ENCODE data around the gene FBLN1.
"Not testable (repeated sequence)": the region's sequence is repeated elsewhere in the genome, so short reads cannot be mapped to it uniquely, and the experiment has no call there.

Gene FBLN1

GRCh38 chr22:45534339-45535192 lies 31.9 kb downstream of the FBLN1 start:
- DNase-seq = no peak
- TF ChIP-seq GATA1 (IDR thresholded peaks at IDR 0.05; ENCODE audit: low read depth, low read length) (no peak), POLR2A (IDR thresholded peaks at IDR 0.05; ENCODE audit: low read length) (no peak)

GRCh38 chr22:45535290-45535689 lies 32.6 kb downstream of the FBLN1 start:
- TF ChIP-seq GATA1 (IDR thresholded peaks at IDR 0.05; ENCODE audit: low read depth, low read length) = no peak
- TF ChIP-seq POLR2A (IDR thresholded peaks at IDR 0.05; ENCODE audit: low read length) = no peak
- no peak for DNase-seq

- not testable (repeated sequence) for DNase-seq
Observed at GRCh38 chr22:45535835-45536234, 33.2 kb downstream of the FBLN1 start.

GRCh38 chr22:45537734-45538181 lies 35.1 kb downstream of the FBLN1 start:
- TF ChIP-seq POLR2A (IDR thresholded peaks at IDR 0.05; ENCODE audit: low read length) (no peak), GATA1 (IDR thresholded peaks at IDR 0.05; ENCODE audit: low read depth, low read length) (no peak)
- no peak for DNase-seq

- DNase-seq = no peak
- TF ChIP-seq GATA1 (IDR thresholded peaks at IDR 0.05; ENCODE audit: low read depth, low read length) = no peak
Observed at GRCh38 chr22:45538281-45538680, 35.6 kb downstream of the FBLN1 start.

GRCh38 chr22:45540122-45540521 lies 37.4 kb downstream of the FBLN1 start:
- no peak for TF ChIP-seq POLR2A (IDR thresholded peaks at IDR 0.05; ENCODE audit: low read length)
- TF ChIP-seq GATA1 (IDR thresholded peaks at IDR 0.05; ENCODE audit: low read depth, low read length) = no peak
- no peak for DNase-seq

- TF ChIP-seq GATA1 (IDR thresholded peaks at IDR 0.05; ENCODE audit: low read depth, low read length) (no peak), POLR2A (IDR thresholded peaks at IDR 0.05; ENCODE audit: low read length) (no peak)
Observed at GRCh38 chr22:45541382-45541979, 38.8 kb downstream of the FBLN1 start.

GRCh38 chr22:45542001-45542520 lies 39.4 kb downstream of the FBLN1 start:
- no peak for DNase-seq
- TF ChIP-seq POLR2A (IDR thresholded peaks at IDR 0.05; ENCODE audit: low read length) (no peak), GATA1 (IDR thresholded peaks at IDR 0.05; ENCODE audit: low read depth, low read length) (no peak)

More at GRCh38 chr22:45541382-45541979, 38.8 kb downstream of the FBLN1 start:
- DNase-seq = no peak

GRCh38 chr22:45542736-45543135 lies 40.1 kb downstream of the FBLN1 start:
- not testable (repeated sequence) for DNase-seq

- DNase-seq = no peak
- TF ChIP-seq GATA1 (IDR thresholded peaks at IDR 0.05; ENCODE audit: low read depth, low read length) (no peak), POLR2A (IDR thresholded peaks at IDR 0.05; ENCODE audit: low read length) (no peak)
Observed at GRCh38 chr22:45543243-45543642, 40.6 kb downstream of the FBLN1 start.

GRCh38 chr22:45544588-45545170 lies 42.0 kb downstream of the FBLN1 start:
- DNase-seq = peak in 1 of 2 experiments; percentile 14
- no peak for TF ChIP-seq GATA1 (IDR thresholded peaks at IDR 0.05; ENCODE audit: low read depth, low read length)
- TF ChIP-seq POLR2A (IDR thresholded peaks at IDR 0.05; ENCODE audit: low read length) = no peak

GRCh38 chr22:45546333-45547015 lies 43.8 kb downstream of the FBLN1 start:
- TF ChIP-seq GATA1 (IDR thresholded peaks at IDR 0.05; ENCODE audit: low read depth, low read length) (no peak), POLR2A (IDR thresholded peaks at IDR 0.05; ENCODE audit: low read length) (no peak)
- no peak for DNase-seq

GRCh38 chr22:45547016-45547345 lies 44.3 kb downstream of the FBLN1 start:
- DNase-seq = no peak
- TF ChIP-seq POLR2A (IDR thresholded peaks at IDR 0.05; ENCODE audit: low read length) = no peak
- no peak for TF ChIP-seq GATA1 (IDR thresholded peaks at IDR 0.05; ENCODE audit: low read depth, low read length)

- TF ChIP-seq POLR2A (IDR thresholded peaks at IDR 0.05; ENCODE audit: low read length) (no peak), GATA1 (IDR thresholded peaks at IDR 0.05; ENCODE audit: low read depth, low read length) (no peak)
- no peak for DNase-seq
Observed at GRCh38 chr22:45547731-45548130, 45.0 kb downstream of the FBLN1 start.
